Naive B cell (primary cell): Measurements from ENCODE around the gene DCDC2B. TPM values are rescaled to one million over a fixed set of nuclear protein-coding genes. Genes with fewer than 3 reads are reported as not detected.

Source experiments
- ATAC-seq, 2 donors: fragments of 150-1000 bp; cut with Tn5 transposase; 2 replicates each; pipeline ENCODE4 v1.10.0; 2021; ENCODE audit warnings: low read depth in 2 of 2, mild to moderate bottlenecking in 2 of 2, moderate library complexity in 2 of 2
- DNase-seq: peaks from one replicate; pipeline ENCODE4 v3.0.0; 2022
- H3K27ac Mint-ChIP-seq, 6 donors: one replicate each; pipeline ENCODE4 v1.8.0; 2020 to 2022; ENCODE audit warnings: mild to moderate bottlenecking in 6 of 6, mixed read lengths in 6 of 6, moderate library complexity in 5 of 6, inconsistent platforms in 2 of 6
- H3K27me3 Mint-ChIP-seq, 3 donors: one replicate each; pipeline ENCODE4 v1.8.0; 2021 to 2022; ENCODE audit warnings: mixed read lengths in 3 of 3, mild to moderate bottlenecking in 1 of 3
- H3K36me3 Mint-ChIP-seq, 2 donors: one replicate each; pipeline ENCODE4 v1.8.0; 2020 to 2022; ENCODE audit warnings: mixed read lengths in 2 of 2, inconsistent platforms in 1 of 2, mild to moderate bottlenecking in 1 of 2
- H3K4me1 Mint-ChIP-seq, 3 donors: one replicate each; pipeline ENCODE4 v1.8.0; 2020 to 2022; ENCODE audit warnings: mixed read lengths in 3 of 3, inconsistent platforms in 1 of 3, mild to moderate bottlenecking in 1 of 3, moderate library complexity in 1 of 3
- H3K4me3 Mint-ChIP-seq, 8 donors: one replicate each; pipeline ENCODE4 v1.8.0; 2020 to 2022; ENCODE audit warnings: mild to moderate bottlenecking in 8 of 8, mixed read lengths in 8 of 8, moderate library complexity in 8 of 8, inconsistent platforms in 2 of 8
- H3K9me3 Mint-ChIP-seq, 7 donors: one replicate each; pipeline ENCODE4 v1.8.0; 2020 to 2022; ENCODE audit warnings: mixed read lengths in 7 of 7, mild to moderate bottlenecking in 5 of 7, inconsistent platforms in 2 of 7, moderate library complexity in 1 of 7
- polyA plus RNA-seq, 6 donors: library from polyadenylated mRNA; unstranded; fragments of 300-500 nt; fragmentation: Illumina TruSeq; gene quantifications; one replicate each; pipeline ENCODE4 v1.2.3, GENCODE V29; 2021; ENCODE audit warnings: low read depth in 6 of 6

The DCDC2B gene
- polyA plus RNA-seq, 6 donors from 2014 or later, result 0.13 to 0.36 TPM; not detected in 4

GRCh38 chr1:32182060-32182459 is 26.8 kb upstream of the DCDC2B start:
- Mint-ChIP-seq H3K36me3 (peaks cover 12 to 19% of the 10 kb centered on the region in 2 donors), H3K4me3 (peak overlapping the region in 2 of 8 donors; percentile 93 to 97), H3K27me3 (no peaks in the 10 kb centered on the region), H3K4me1 (peaks cover 36 to 54% (median 42%) of the 10 kb centered on the region in 3 donors), H3K9me3 (no peaks in the 10 kb centered on the region), H3K27ac (no peak overlapping the region)
- DNase-seq, result no peak
- no peak for ATAC-seq

GRCh38 chr1:32184650-32185049 is 24.2 kb upstream of the DCDC2B start:
- no peaks in the 10 kb centered on the region for H3K27me3 Mint-ChIP-seq
- DNase-seq (no peak), ATAC-seq (no peak)
- H3K36me3 Mint-ChIP-seq, result peaks cover 12 to 19% of the 10 kb centered on the region in 2 donors
- H3K27ac Mint-ChIP-seq, result no peak overlapping the region
- peaks cover 36 to 52% (median 41%) of the 10 kb centered on the region in 3 donors for H3K4me1 Mint-ChIP-seq
- no peak overlapping the region for H3K4me3 Mint-ChIP-seq
- H3K9me3 Mint-ChIP-seq, result no peaks in the 10 kb centered on the region

- Mint-ChIP-seq H3K36me3 (peaks cover 12 to 19% of the 10 kb centered on the region in 2 donors), H3K4me1 (peaks cover 25 to 42% (median 32%) of the 10 kb centered on the region in 3 donors), H3K27me3 (no peaks in the 10 kb centered on the region), H3K4me3 (peak overlapping the region in 1 of 8 donors; percentile 30), H3K27ac (peak overlapping the region in 1 of 6 donors; percentile 26), H3K9me3 (no peaks in the 10 kb centered on the region)
- ATAC-seq, result no peak
- no peak for DNase-seq
These were observed 22.8 kb upstream of the DCDC2B start for GRCh38 chr1:32186077-32186476.

GRCh38 chr1:32186491-32186890 is 22.4 kb upstream of the DCDC2B start:
- Mint-ChIP-seq H3K27ac (peak overlapping the region in 1 of 6 donors; percentile 3), H3K4me3 (peak overlapping the region in 1 of 8 donors; percentile 30), H3K27me3 (no peaks in the 10 kb centered on the region), H3K4me1 (peaks cover 21 to 38% (median 28%) of the 10 kb centered on the region in 3 donors), H3K9me3 (no peaks in the 10 kb centered on the region), H3K36me3 (peaks cover 15 to 19% of the 10 kb centered on the region in 2 donors)
- DNase-seq, result no peak
- no peak for ATAC-seq

GRCh38 chr1:32187850-32188249 is 21.0 kb upstream of the DCDC2B start:
- DNase-seq (no peak), ATAC-seq (no peak)
- H3K9me3 Mint-ChIP-seq, result no peaks in the 10 kb centered on the region
- H3K36me3 Mint-ChIP-seq, result peaks cover 26 to 27% of the 10 kb centered on the region in 2 donors
- H3K4me1 Mint-ChIP-seq, result peaks cover 9 to 26% (median 23%) of the 10 kb centered on the region in 3 donors
- H3K27me3 Mint-ChIP-seq, result no peaks in the 10 kb centered on the region
- H3K27ac Mint-ChIP-seq, result no peak overlapping the region
- no peak overlapping the region for H3K4me3 Mint-ChIP-seq

- Mint-ChIP-seq H3K27me3 (no peaks in the 10 kb centered on the region), H3K4me1 (peaks cover 3 to 12% (median 5%) of the 10 kb centered on the region in 3 donors), H3K36me3 (peaks cover 17 to 29% of the 10 kb centered on the region in 2 donors), H3K4me3 (no peak overlapping the region), H3K27ac (peak overlapping the region in 2 of 6 donors; percentile 67 to 86), H3K9me3 (no peaks in the 10 kb centered on the region)
- DNase-seq, result no peak
- ATAC-seq, result no peak
These were observed 16.5 kb upstream of the DCDC2B start for GRCh38 chr1:32192220-32192948.

GRCh38 chr1:32194984-32195383 is 13.9 kb upstream of the DCDC2B start:
- no peaks in the 10 kb centered on the region for H3K27me3 Mint-ChIP-seq
- DNase-seq (no peak), ATAC-seq (no peak)
- no peaks in the 10 kb centered on the region for H3K9me3 Mint-ChIP-seq
- H3K36me3 Mint-ChIP-seq, result peaks cover 17 to 29% of the 10 kb centered on the region in 2 donors
- no peak overlapping the region for H3K4me3 Mint-ChIP-seq
- no peak overlapping the region for H3K27ac Mint-ChIP-seq
- H3K4me1 Mint-ChIP-seq, result peaks cover 6 to 20% (median 9%) of the 10 kb centered on the region in 3 donors

GRCh38 chr1:32195531-32195930 is 13.4 kb upstream of the DCDC2B start:
- H3K27me3 Mint-ChIP-seq, result no peaks in the 10 kb centered on the region
- no peak for DNase-seq
- H3K9me3 Mint-ChIP-seq, result no peaks in the 10 kb centered on the region
- peaks cover 10 to 26% (median 15%) of the 10 kb centered on the region in 3 donors for H3K4me1 Mint-ChIP-seq
- H3K27ac Mint-ChIP-seq, result no peak overlapping the region
- ATAC-seq, result no peak
- H3K36me3 Mint-ChIP-seq, result peaks cover 17 to 29% of the 10 kb centered on the region in 2 donors
- H3K4me3 Mint-ChIP-seq, result no peak overlapping the region

- no peaks in the 10 kb centered on the region for H3K9me3 Mint-ChIP-seq
- no peaks in the 10 kb centered on the region for H3K27me3 Mint-ChIP-seq
- peak overlapping the region in 3 of 6 donors; percentile 8 to 94 (median 84) for H3K27ac Mint-ChIP-seq
- H3K36me3 Mint-ChIP-seq, result peaks cover 17 to 29% of the 10 kb centered on the region in 2 donors
- H3K4me1 Mint-ChIP-seq, result peaks cover 11 to 27% (median 17%) of the 10 kb centered on the region in 3 donors
- ATAC-seq, result no peak
- H3K4me3 Mint-ChIP-seq, result peak overlapping the region in 1 of 8 donors; percentile 33
- no peak for DNase-seq
These were observed 12.7 kb upstream of the DCDC2B start for GRCh38 chr1:32195972-32196823.

GRCh38 chr1:32197074-32197473 is 11.8 kb upstream of the DCDC2B start:
- H3K4me1 Mint-ChIP-seq, result peaks cover 19 to 35% (median 26%) of the 10 kb centered on the region in 3 donors
- H3K36me3 Mint-ChIP-seq, result peaks cover 11 to 21% of the 10 kb centered on the region in 2 donors
- DNase-seq, result no peak
- H3K4me3 Mint-ChIP-seq, result peak overlapping the region in 1 of 8 donors; percentile 87
- H3K27ac Mint-ChIP-seq, result peak overlapping the region in 4 of 6 donors; percentile 37 to 85 (median 58)
- H3K27me3 Mint-ChIP-seq, result no peaks in the 10 kb centered on the region
- H3K9me3 Mint-ChIP-seq, result no peaks in the 10 kb centered on the region
- ATAC-seq, result no peak

- Mint-ChIP-seq H3K9me3 (no peaks in the 10 kb centered on the region), H3K4me1 (peaks cover 24 to 41% (median 33%) of the 10 kb centered on the region in 3 donors), H3K4me3 (peak overlapping the region in 2 of 8 donors; percentile 10 to 87), H3K27ac (peak overlapping the region in 4 of 6 donors; percentile 50 to 80 (median 58)), H3K36me3 (peaks cover 8 to 16% of the 10 kb centered on the region in 2 donors), H3K27me3 (no peaks in the 10 kb centered on the region)
- DNase-seq (no peak), ATAC-seq (no peak)
These were observed 11.1 kb upstream of the DCDC2B start for GRCh38 chr1:32197837-32198236.

- Mint-ChIP-seq H3K9me3 (no peaks in the 10 kb centered on the region), H3K4me1 (peaks cover 25 to 41% (median 35%) of the 10 kb centered on the region in 3 donors), H3K4me3 (peak overlapping the region in 6 of 8 donors; percentile 1 to 87 (median 58)), H3K27me3 (no peaks in the 10 kb centered on the region), H3K27ac (peak overlapping the region in 5 of 6 donors; percentile 33 to 92 (median 55)), H3K36me3 (peaks cover 5 to 11% of the 10 kb centered on the region in 2 donors)
- ATAC-seq (no peak), DNase-seq (no peak)
These were observed 10.4 kb upstream of the DCDC2B start for GRCh38 chr1:32198237-32199042.
